Loucy (cell line): ENCODE data around the gene MMEL1.

Source experiments
- CTCF ChIP-seq: fragments of 200-600 bp; sonication (generic); conservative IDR thresholded peaks from 2 replicates; pipeline ENCODE4 v1.5.1; 2014; ENCODE audit warnings: mild to moderate bottlenecking, antibody characterized with exemption, low read length
- EZH2phosphoT487 ChIP-seq: fragments of 200-600 bp; IDR thresholded peaks from 2 replicates; pipeline ENCODE4 v1.6.1; 2018; ENCODE audit warnings: antibody characterized with exemption, mild to moderate bottlenecking, moderate library complexity, borderline replicate concordance

- TF ChIP-seq CTCF = no peak
- TF ChIP-seq EZH2phosphoT487 = no peak
Measured at GRCh38 chr1:2587860-2588571, 44.8 kb downstream of the MMEL1 start.
